HG03280 (cell line): ENCODE results near the gene PRKAR1A.
"Not testable (repeated sequence)": the region's sequence is repeated elsewhere in the genome, so short reads cannot be mapped to it uniquely, and the experiment has no call there.

Source experiments
- ATAC-seq: cut with Tn5 transposase; IDR thresholded peaks from one replicate; pipeline ENCODE4 v1.9.1; 2021; ENCODE audit warnings: mild to moderate bottlenecking, moderate library complexity; ENCODE audit not compliant: unreplicated experiment

PRKAR1A gene

DNA sequence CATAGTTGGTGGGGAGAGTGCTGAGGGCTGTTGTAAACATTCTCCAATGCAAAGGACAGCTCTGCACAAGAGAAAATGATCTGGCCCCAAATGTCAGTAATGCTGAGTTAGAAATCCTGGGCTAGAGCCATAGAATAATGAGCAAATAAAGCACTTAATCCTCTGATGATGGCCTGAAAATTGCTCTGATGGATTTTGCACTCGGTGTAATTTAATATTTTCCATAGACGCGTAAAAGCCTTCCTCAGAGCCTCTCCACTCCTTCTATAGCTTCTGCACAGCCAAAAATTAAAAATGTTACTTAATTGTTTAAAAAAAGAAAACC is 65.2 kb downstream of the PRKAR1A start:
- ATAC-seq = no peak

DNA sequence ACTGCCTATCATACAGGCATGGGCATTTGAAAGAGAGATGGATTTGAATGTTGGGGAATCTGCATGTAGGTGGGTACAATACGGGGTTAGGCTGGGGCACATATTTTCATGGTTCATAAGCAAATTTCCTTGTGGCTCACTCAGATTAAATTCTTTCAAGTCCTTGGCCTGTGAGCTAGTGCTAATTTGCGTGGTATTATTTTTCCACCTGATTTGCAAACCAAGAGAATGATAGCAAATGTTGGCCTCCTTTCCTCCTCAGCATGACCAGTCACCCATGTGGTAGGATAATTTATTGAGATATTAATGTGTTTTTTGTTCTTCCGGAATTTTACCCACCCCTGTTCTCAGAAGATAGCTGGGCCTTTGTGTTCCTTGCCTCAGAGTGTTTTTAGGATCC is 66.0 kb downstream of the PRKAR1A start:
- ATAC-seq = no peak

DNA sequence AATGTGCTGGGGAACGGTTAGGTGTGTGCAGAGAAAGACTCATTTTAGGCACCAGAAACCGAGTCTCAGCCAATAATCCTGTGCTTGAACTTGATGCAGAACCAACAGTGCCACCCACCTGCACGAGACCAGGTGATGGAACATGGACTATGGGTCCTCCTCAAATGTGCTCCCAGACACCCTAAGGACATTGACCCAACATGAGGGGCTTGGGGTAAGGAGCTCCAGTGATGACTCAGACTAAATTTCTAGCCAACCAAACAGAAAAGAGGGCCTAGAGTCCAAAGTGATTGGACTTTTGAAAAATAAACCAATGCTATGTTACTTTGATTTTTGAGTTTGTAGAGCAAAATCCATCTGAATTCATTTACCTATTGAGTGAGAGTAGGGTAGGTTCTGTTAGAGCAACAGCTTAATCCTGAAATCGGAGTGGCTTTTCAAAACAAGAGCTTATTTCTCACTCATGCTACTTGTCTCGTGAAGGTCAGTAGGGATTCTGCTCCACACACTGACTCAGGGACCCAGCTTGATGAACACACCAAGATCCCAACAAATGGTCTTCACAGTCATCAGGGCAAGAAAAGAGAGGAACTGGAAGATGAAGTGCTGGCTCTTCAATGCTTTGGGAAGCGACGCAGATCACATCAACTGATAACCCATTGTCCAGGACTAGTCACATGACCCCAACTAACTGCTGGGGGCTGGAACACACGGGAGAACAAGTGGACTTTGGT is 67.1 kb downstream of the PRKAR1A start:
- no peak for ATAC-seq

DNA sequence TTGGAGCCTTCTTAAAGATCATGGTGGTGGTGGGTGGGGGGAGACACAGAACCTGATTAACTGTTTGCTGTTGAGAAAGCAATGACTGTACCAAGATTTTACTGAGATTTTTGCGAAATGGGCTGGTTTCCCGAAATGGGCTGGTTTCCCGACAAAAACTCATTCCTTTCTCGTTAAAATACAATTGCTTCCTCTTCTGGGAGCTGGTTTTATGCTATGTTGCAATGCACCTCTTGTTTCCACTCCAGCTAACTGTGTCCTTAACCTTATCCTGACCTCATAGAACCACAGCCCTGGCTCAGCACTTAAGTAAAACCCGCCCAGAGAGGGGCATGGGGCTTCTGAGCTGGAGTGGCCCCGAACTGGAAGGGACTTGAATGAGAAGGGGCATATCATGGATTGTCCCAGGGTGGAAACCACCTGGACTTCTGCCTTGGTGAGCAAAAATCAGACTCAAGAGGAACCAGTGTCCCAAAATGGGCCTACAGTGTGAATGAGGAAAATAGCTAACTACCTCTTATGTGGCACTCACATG is 68.1 kb downstream of the PRKAR1A start:
- no peak for ATAC-seq

DNA sequence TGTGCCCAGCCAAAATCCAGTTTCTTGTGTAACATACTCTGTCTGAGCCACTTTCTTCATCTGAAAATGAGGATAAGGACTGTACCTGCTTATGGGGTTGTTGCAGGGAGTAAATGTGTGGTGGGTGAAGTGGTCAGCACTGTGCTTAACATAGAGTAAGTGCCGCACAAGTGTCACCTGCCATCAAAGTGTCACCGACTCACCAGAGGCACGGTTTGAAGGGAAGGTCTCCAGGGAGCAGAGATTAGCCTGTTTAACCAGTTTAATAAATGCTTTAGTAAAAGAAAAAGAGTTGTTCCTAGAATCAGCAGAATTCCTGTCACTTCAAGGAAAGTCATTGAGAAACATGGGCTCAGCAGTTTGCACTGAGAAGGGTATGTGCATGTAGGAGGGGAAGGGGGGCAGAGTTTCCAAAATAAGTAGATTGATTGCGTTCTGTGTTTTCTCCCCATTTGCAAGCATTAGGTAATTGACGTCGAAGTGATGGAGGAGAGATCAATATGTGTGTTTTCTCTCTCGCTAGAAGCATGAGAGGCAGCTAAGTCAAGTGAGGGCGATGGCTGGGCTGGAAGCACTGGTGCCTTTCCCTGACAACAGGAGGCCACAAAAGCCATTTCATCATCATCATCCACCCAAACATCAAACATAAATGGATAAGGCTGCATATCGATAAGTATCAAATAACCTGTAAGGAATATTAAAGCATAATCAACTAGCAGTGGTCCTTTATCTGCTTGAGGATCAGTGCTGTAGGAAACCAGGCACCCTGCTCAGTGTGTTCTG is 69.8 kb downstream of the PRKAR1A start:
- ATAC-seq = no peak

DNA sequence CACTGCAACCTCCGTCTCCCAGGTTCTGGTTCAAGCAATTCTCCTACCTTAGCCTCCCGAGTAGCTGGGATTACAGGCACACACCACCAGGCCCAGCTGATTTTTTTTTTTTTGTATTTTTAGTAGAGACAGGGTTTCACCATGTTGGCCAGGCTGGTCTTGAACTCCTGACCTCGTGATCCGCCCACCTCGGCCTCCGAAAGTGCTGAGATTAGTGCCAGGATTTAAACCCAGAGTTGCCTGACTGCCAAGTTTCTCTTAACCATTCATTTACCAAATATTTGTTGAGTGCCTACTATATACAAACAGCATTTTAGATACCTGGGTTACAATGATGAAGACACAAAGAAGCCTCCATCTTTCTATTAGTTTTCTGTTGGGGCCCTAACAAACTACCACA is 70.6 kb downstream of the PRKAR1A start:
- not testable (repeated sequence) for ATAC-seq

DNA sequence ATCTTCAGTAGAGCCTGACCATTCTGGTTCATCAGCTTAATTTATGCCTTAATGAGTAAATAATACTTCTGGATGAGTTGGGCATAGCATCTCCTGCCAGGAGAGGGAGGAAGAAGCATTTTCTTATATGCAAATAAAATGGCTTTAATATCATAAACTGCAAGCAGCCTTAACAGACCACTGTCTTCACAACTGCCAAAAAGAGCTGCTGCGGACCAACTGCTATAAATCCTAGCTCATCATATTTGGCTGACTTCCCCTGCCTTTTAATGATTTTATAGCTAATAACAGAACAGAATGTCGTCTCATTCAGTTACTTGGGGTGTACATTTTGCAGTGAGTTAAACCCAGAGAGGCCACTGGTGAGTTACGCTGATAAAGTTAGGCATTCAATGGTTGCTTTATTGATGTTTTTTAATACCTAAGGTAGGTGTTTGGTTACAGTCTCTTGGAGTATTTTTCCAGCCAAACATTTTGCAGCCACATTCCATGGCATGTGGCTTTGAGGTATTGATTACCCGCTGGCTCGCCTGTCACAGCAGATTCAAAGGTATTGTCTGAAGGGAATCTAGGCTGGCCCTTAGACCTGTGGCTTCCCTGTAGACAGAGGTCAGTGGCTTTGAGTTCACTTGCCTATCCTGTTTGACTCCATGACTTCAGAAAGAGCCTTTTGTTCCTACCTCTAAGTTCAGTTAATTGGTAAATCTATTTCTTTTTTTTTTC is 72.5 kb downstream of the PRKAR1A start:
- no peak for ATAC-seq

DNA sequence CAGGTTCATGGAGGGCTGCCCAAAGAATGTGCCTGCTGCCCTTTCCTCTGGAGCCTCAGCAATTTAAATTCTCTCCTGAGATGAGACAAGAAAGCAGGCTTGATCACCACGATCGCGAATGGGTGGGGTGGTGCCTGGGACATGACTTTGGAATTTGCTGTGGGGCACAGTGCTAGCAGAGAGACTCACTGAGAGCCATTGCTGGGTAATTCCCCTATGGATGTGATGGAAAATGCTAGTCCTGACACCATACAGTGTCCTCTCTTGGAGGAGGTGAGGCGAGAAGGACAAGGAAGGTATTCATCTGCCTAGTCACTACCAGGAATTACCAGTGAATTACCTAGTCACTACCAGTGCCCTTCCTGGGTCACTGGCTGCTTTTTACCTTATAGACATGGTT is 73.4 kb downstream of the PRKAR1A start:
- ATAC-seq = no peak

DNA sequence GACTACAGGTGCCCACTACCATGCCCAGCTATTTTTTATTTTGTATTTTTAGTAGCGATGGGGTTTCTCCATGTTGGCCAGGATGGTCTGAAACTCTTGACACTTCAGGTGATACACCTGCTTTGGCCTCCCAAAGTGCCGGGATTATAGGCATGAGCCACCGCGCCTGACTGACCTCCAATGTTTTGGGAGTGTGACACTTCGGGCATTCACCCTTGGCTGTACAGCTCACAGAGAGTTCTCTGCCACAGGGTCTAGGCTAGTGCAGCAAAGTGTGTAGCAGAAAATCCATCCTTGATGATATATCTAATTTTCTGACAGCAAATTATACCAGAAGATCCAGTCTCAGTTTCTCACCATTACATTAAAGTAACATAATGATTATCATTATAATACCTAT is 74.8 kb downstream of the PRKAR1A start:
- ATAC-seq = no peak

DNA sequence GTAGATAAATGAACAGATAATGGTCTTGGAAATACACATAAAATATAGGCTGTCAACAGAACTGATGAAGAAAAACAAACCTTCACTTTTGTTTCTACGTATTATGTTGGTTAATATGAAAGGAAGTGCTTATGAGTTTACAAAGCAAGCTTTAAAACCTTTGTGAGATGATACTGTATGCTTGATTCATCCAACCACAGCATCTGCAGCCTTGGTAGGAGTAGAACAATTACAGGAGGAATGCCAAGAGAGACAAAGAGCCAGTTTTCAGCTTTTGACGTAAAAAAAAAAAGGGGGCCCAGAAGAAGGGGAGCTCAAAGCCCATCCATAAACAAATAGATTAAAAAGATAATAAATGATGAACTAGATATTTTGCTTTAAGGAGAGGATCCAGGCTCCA is 75.6 kb downstream of the PRKAR1A start:
- no peak for ATAC-seq

DNA sequence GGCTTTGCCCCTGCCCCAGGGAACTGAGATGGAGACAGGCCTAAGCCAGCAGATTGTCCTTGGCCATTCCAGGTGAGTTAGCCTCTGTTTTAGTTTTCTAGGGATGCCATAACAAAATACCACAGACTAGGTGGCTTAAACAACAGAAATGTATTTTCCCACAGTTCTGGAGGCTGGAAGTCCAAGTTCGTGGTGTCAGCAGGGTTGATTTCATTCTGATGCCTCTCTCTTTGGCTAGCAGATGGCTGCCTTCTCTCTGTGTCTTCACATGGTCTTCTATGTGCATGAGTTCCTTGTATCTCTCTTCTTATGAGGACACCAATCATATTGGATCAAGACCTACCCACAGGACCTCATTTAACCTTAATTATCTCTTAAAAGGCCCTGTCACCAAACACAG is 76.1 kb downstream of the PRKAR1A start:
- no peak for ATAC-seq

DNA sequence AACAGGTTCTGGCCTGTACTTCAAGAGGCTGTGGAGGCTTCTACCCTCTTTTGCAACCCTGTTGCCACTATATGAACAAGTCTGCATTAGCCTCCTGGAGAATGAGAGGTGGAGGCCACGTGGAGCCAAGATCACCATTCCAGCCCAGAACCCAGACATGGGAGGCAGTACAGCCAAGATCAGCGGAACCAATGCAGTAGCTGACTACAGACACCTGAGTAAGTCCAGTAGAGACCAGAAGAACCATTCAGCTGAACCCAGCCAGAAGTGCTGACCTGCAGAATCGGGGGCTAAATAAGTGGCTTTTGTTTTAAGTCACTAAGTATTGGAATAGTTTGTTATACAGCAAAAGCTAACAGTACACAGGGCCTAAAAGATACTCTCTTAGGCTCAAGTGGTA is 76.9 kb downstream of the PRKAR1A start:
- no peak for ATAC-seq

DNA sequence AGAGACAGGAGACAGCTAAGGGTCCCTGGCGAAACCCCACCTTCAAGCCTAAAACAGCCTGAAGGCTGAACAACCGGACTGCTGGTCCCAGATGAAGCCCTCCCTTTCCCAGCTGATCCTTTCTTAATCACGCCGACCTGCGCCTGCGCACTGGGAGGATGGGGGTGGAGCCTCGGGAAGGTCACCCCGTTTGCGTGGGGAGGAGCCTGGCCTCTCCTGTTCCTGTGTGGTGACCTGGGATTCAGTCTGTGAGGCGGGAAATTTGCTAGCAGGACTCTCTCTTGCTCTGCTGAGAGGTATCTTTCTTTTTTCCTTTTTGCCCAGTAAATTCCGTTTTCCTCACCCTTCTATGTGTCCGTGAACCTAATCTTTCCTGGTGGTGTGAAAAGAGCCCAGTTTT is 79.4 kb downstream of the PRKAR1A start:
- no peak for ATAC-seq

DNA sequence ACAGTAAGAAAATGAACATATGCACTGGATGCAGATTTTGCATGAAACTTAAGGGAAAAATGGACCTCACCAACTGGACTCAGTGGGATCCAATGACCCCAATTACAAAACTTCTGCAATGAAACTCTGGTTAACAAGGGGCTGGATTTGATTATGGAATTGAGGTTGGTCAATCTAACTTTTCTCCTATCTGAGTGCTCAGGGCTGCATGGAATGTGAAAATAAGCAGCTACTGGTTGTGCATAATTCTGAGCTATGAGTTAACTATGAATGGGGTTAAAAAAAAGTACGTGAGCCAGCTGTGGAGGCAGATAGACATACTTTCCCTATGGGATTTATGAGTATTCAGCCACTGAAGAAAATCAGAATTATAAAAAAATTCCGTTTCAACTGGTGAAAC is 79.8 kb downstream of the PRKAR1A start:
- no peak for ATAC-seq

DNA sequence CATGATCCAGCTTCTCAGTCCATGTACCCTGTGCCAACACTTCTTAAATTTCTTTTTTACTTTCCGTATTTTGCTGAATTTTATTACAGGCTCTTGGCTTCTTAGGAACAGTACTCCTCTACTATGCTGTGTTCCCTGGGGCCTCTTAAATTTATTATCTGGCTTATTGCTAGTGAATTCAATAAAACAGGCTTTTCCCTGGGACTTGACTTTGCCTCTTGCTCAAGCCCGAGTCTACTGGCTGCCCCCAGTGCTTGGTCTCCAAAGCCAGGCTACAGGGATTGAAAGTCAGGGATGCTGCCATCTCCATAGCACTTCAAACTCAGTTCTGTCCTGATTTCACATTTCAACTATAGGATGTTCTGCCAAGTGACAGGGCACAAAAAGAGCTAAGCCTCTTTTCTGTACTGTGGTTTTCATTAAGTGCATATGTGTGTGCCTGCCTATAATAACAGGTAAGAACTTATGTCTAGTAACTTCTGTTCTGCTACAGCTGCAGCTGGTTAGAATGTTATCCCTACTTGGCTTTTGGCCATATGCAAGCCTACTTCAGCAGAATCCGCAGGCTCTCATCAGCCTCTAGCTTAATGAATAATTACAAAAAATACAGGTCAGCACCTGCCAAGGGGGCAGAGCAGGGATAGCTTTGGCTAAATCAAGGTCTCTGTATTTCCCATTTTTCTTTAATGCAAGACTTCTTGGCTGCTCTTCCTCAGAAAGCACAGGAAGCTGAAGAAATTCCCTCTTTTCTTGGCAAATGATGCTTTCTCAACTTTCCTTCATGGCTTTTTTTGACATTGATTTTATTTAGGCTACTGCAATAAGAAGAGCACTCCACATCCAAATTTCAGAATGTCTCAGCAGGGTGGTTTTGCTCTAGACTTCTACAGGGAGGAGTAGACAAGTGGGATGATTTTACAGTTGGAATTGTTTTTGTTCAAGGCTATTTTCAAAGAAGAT is 80.7 kb downstream of the PRKAR1A start:
- no peak for ATAC-seq

DNA sequence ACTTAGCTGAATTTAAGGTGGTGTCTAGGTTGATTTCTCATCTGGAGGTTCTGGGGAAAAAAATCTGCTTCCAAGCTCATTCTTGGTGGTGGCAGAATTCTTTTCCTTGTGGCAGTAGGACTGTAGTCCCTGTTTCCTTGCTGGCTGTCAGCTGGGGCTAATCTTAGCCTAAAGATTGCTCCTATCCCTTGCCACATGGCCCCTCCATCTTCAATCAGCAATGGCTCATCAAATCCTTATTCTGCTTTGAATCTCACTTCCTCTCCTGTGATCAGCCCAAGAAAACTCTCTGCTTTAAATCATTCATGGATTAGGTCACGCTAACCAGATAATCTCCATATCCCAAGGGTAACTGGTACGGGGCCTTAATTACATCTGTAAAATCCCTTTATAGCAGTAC is 82.3 kb downstream of the PRKAR1A start:
- no peak for ATAC-seq

DNA sequence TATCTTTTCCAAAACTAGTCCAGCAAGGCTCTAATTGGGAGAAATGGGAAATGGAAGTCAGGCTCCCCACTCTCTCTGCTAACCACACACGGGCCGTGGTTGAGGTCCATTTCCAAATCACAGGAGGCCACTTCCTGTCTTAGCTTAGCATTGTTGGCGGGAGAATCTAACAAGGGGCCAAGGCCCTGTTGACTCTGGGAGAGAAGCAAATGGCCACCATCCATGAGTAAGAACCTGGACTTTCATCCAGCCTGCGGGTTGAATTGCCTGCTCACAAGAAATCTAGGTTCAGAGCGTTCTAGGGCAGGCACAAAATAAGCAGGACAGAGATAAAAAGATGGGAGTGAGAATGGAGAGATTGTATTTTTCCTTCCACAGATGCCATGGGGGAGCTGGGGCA is 83.3 kb downstream of the PRKAR1A start:
- no peak for ATAC-seq

DNA sequence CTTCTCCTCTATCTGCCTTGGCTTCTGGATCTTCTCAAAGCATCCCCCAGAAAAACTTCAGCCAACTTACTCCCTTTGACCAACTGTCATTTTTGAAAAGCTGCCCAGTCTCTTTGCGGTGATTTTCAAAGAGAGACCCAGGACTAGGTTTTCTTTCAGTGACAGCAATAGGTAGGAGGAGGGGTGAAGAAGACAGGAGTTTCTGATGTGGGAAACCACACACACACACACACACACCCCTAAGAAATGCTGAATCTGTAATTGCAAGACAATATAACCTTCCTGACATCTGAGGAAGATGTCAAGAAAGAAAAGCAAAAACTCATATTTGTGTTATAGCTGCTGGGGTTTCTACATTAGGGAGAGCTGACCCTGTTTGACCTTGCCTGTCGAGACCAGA is 83.8 kb downstream of the PRKAR1A start:
- no peak for ATAC-seq

DNA sequence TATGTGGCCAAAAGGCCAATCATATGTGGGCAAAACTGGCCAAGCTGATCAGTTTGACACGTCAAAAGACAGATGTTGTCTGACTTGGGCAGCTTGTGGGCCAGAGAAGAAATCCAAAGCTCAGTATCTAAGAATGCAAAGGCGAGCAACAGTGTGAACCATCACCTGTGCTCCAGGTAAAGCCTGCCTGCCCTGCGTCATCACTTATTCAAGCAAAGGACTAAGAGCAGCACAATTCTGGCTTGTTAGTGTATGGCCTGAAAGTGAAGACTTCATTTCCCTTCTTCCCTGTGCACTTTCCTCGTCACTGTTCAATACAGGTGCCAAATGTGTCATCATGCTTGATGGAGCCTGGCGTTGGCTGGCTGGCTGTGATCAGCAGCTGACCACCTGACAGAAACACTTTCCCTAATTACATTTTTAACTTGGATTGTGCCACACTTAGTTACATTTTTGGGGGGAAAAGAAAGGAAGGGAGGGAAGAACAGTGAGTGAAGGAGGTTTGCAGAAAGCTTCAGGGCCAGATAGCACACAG is 84.2 kb downstream of the PRKAR1A start:
- no peak for ATAC-seq

DNA sequence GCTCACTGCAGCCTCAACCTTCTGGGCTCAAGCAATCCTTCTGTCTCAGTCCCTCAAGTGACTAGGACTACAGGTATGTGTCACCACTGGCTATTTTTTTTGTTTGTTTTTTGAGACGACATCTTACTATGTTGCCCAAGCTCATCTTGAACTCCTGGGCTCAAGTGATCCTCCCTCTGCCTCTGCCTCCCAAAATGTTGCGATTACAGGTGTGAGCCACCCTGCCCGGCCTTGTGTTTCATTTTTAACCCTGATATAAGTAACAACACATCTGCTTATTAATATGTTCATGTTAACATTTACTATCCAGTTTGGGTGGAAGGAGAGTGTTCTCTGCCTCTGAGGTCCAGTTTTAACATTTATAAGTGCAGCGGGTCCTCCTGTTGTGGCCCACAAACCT is 85.8 kb downstream of the PRKAR1A start:
- no peak for ATAC-seq
